ENCODE data around the gene DPEP3. TPM values are rescaled to one million over a fixed set of nuclear protein-coding genes. Genes with fewer than 3 reads are reported as not detected.
A peak's percentile ranks its signal among the peaks of the same experiment; 100 is the strongest.

DPEP3 gene
- total RNA-seq, 4 donors from 2014 or later: 0.11 to 0.40 TPM; not detected in 2

GRCh38 chr16:67928561-67929364 is 51.5 kb downstream of the DPEP3 start:
- H3K4me1 ChIP-seq: peaks cover 9 to 31% of the 10 kb centered on the region in 2 donors
- H3K27ac ChIP-seq: no peak overlapping the region
- H3K36me3 ChIP-seq: peaks cover 6 to 13% of the 10 kb centered on the region in 2 donors
- intact Hi-C loops (cut with DNase I): loop anchor here (5.0 kb wide), 2 partner anchors 46 to 111 kb away; partner anchors contain the start of gene NRN1L
- H3K4me3 ChIP-seq (replicated peaks in 1 of 3): no peak overlapping the region
- no peaks in the 10 kb centered on the region for H3K27me3 ChIP-seq
- peak; percentile 71 to 78 for DNase-seq
- TF ChIP-seq CTCF (IDR thresholded peaks at IDR 0.05) (peak; percentile 34 to 89 (median 86)), POLR2A (IDR thresholded peaks at IDR 0.05) (no peak)
- H3K9me3 ChIP-seq: no peaks in the 10 kb centered on the region
- 54 to 65% methylated on average over 9 to 16 of the region's 16 CpGs for WGBS, 2 donors

GRCh38 chr16:67928147-67928546 is 52.2 kb downstream of the DPEP3 start:
- Histone ChIP-seq H3K27ac (no peak overlapping the region), H3K9me3 (no peaks in the 10 kb centered on the region), H3K4me1 (peaks cover 15 to 37% of the 10 kb centered on the region in 2 donors), H3K4me3 (replicated peaks in 1 of 3) (no peak overlapping the region), H3K36me3 (peaks cover 6 to 13% of the 10 kb centered on the region in 2 donors), H3K27me3 (no peaks in the 10 kb centered on the region)
- no peak for DNase-seq
- WGBS, 2 donors: 89 to 100% methylated on average over 1 to 7 of the region's 7 CpGs
- no peak for TF ChIP-seq CTCF (IDR thresholded peaks at IDR 0.05)
- no peak for TF ChIP-seq POLR2A (IDR thresholded peaks at IDR 0.05)
- intact Hi-C loops (cut with DNase I): loop anchor here (5.0 kb wide), 2 partner anchors 46 to 111 kb away; partner anchors contain the start of gene NRN1L

- WGBS, 2 donors: 91 to 93% methylated on average over 20 to 22 of the region's 22 CpGs
- no peak for DNase-seq
- peaks cover 6 to 13% of the 10 kb centered on the region in 2 donors for H3K36me3 ChIP-seq
- peaks cover 21 to 45% of the 10 kb centered on the region in 2 donors for H3K4me1 ChIP-seq
- H3K27ac ChIP-seq: no peak overlapping the region
- H3K4me3 ChIP-seq (replicated peaks in 1 of 3): no peak overlapping the region
- intact Hi-C loops (cut with DNase I): loop anchor here (5.0 kb wide), 2 partner anchors 45 to 110 kb away; partner anchors contain the start of gene NRN1L
- TF ChIP-seq POLR2A (IDR thresholded peaks at IDR 0.05): no peak
- TF ChIP-seq CTCF (IDR thresholded peaks at IDR 0.05): no peak
- H3K9me3 ChIP-seq: no peaks in the 10 kb centered on the region
- H3K27me3 ChIP-seq: no peaks in the 10 kb centered on the region
These were observed 53.0 kb downstream of the DPEP3 start for GRCh38 chr16:67927131-67927941.

DNA sequence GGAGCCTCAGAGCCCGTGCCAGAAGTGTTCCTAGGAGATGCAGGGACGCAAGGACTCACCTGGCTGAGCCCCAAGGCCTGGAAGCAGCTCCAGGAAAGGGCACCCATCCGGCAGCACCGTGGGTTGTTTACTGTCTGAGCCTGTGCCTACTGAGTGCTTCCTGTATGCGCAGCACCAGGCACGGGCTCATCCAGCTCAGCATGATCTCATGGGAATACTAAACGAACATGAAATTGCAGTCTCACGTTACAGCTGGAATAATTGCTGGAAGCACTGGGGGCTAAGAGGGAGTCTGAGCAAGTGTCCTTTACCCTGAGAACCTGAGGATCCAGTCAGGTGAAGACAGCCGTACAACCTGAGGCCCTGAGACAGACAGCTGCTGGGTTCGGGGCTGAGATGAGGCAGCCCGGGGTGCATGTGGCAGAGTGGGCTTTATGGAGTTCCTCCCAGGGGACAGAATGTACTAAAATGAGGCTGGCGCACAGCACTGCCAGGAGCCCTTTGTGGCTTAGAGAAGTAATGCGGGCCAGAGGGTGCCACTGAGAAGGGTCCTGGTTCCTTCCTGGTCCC is 54.0 kb downstream of the DPEP3 start:
- Histone ChIP-seq H3K4me1 (peaks cover 22 to 49% of the 10 kb centered on the region in 2 donors), H3K36me3 (peaks cover 6 to 13% of the 10 kb centered on the region in 2 donors), H3K27ac (peak overlapping the region in 2 of 3 donors; percentile 13 to 40), H3K4me3 (replicated peaks in 1 of 3) (no peak overlapping the region), H3K9me3 (no peaks in the 10 kb centered on the region), H3K27me3 (no peaks in the 10 kb centered on the region)
- intact Hi-C loops (cut with DNase I): loop anchor here (5.0 kb wide), 2 partner anchors 44 to 109 kb away; partner anchors contain the start of gene NRN1L
- TF ChIP-seq CTCF (IDR thresholded peaks at IDR 0.05) (no peak), POLR2A (IDR thresholded peaks at IDR 0.05) (no peak)
- DNase-seq: peak in 1 of 2 donors; percentile 47
- 61 to 63% methylated on average over 12 to 13 of the region's 13 CpGs for WGBS, 2 donors

Small RNA genes lying within 50 kb of the gene (small RNA-seq; reads per million reads assigned to genes)
- not detected for gene RNU6-359P

Other genes with a start within 250 kb of the DPEP3 start
- gene RANBP10, start 173.9 kb downstream of the DPEP3 start, total RNA-seq: 10 to 100 TPM in 2 of 4 donors, 1 to 10 TPM in 2; 9.2 to 13.0 (median 11.0) TPM
- gene TSNAXIP1, start 173.6 kb downstream of the DPEP3 start, total RNA-seq: 1 to 10 TPM in 2 of 4 donors, under 1 TPM in 2; 0.34 to 3.2 (median 0.93) TPM
- gene THAP11, start 138.2 kb downstream of the DPEP3 start, total RNA-seq: 10 to 100 TPM; 53.5 to 79.0 (median 67.8) TPM
- gene NUTF2, start 133.6 kb downstream of the DPEP3 start, total RNA-seq: 100 to 1,000 TPM in 1 of 4 donors, 10 to 100 TPM in 3; 31.6 to 153 (median 58.4) TPM
- 10 to 100 TPM; 15.7 to 43.8 (median 26.2) TPM for gene CENPT, start 132.8 kb downstream of the DPEP3 start, total RNA-seq
- 10 to 100 TPM; 31.4 to 68.2 (median 41.2) TPM for gene EDC4, start 107.4 kb downstream of the DPEP3 start, total RNA-seq
- gene NRN1L, start 95.6 kb downstream of the DPEP3 start, total RNA-seq: 1 to 10 TPM in 1 of 4 donors, not detected in 3; 2.0 TPM
- 10 to 100 TPM; 20.3 to 35.7 (median 28.8) TPM for gene PSKH1, start 87.2 kb downstream of the DPEP3 start, total RNA-seq
- under 1 TPM in 2 of 4 donors, not detected in 2; 0.34 to 0.94 TPM for gene CTRL, start 48.6 kb downstream of the DPEP3 start, total RNA-seq
- 10 to 100 TPM; 22.9 to 39.7 (median 32.5) TPM for gene PSMB10, start 43.6 kb downstream of the DPEP3 start, total RNA-seq
- gene LCAT, start 36.4 kb downstream of the DPEP3 start, total RNA-seq: 10 to 100 TPM in 3 of 4 donors, 1 to 10 TPM in 1; 9.9 to 16.4 (median 13.4) TPM
- 10 to 100 TPM; 47.0 to 65.1 (median 51.7) TPM for gene SLC12A4, start 11.9 kb downstream of the DPEP3 start, total RNA-seq
- gene DPEP2, start 19.0 kb upstream of the DPEP3 start, total RNA-seq: 1 to 10 TPM in 3 of 4 donors, under 1 TPM in 1; 0.22 to 2.5 (median 2.1) TPM
- not detected for gene DPEP2NB, start 35.4 kb upstream of the DPEP3 start, total RNA-seq
- gene DDX28, start 42.7 kb upstream of the DPEP3 start, total RNA-seq: 10 to 100 TPM in 1 of 4 donors, 1 to 10 TPM in 3; 4.2 to 10.0 (median 6.6) TPM
- gene DUS2, start 42.8 kb upstream of the DPEP3 start, total RNA-seq: 10 to 100 TPM; 10.0 to 14.1 (median 12.9) TPM
- gene NFATC3, start 104.9 kb upstream of the DPEP3 start, total RNA-seq: 100 to 1,000 TPM in 1 of 4 donors, 10 to 100 TPM in 3; 67.7 to 107 (median 71.7) TPM

All from thyroid gland (tissue), 4 donors.